GM12872 (cell line): ENCODE results near the gene SYT17.

Source experiments
- TF ChIP-seq, protein P1 (sequence below): IDR thresholded peaks from 3 replicates; pipeline ENCODE4 v1.5.1; 2011; ENCODE audit warnings: low read depth, mild to moderate bottlenecking, low read length, moderate library complexity; ENCODE audit not compliant: insufficient read depth

Gene SYT17

DNA sequence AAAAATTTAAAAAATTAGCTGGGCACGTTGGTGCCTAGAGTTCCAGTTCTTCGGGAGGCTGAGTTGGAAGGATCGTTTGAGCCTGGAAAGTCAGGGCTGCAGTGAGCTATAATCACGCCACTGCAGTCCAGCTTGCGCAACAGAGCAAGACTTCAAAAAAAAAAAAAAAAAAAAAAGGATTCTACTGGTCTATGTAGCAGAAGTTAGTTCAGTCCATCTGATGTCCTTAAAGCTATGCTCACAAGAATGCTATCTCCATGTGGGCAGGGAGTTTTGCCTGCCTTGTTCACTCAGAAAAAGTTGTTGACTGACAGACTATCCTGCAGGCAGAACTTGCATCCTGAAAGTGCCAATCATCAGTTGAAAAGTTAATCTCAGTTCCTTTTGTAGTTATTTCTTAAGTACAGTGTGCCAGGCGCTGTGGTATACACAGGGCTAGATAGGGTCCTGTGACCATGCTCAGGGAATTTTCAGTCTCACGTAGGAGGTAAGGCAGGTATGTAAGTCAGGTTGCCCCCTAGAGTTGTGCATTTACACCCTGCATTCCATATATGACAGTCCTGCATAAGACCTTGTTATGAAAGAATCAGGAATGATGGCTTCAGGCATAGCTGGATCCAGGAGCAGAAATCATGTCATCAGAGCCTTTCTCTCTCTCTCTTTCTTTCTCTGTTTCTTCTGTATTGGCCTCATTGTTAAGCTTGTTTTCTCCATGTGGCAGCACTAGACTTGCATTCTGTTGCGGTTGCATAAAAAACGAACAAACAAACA, 7.6 kb downstream of the SYT17 start:
- TF ChIP-seq, protein P1, sequence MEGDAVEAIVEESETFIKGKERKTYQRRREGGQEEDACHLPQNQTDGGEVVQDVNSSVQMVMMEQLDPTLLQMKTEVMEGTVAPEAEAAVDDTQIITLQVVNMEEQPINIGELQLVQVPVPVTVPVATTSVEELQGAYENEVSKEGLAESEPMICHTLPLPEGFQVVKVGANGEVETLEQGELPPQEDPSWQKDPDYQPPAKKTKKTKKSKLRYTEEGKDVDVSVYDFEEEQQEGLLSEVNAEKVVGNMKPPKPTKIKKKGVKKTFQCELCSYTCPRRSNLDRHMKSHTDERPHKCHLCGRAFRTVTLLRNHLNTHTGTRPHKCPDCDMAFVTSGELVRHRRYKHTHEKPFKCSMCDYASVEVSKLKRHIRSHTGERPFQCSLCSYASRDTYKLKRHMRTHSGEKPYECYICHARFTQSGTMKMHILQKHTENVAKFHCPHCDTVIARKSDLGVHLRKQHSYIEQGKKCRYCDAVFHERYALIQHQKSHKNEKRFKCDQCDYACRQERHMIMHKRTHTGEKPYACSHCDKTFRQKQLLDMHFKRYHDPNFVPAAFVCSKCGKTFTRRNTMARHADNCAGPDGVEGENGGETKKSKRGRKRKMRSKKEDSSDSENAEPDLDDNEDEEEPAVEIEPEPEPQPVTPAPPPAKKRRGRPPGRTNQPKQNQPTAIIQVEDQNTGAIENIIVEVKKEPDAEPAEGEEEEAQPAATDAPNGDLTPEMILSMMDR: no peak

DNA sequence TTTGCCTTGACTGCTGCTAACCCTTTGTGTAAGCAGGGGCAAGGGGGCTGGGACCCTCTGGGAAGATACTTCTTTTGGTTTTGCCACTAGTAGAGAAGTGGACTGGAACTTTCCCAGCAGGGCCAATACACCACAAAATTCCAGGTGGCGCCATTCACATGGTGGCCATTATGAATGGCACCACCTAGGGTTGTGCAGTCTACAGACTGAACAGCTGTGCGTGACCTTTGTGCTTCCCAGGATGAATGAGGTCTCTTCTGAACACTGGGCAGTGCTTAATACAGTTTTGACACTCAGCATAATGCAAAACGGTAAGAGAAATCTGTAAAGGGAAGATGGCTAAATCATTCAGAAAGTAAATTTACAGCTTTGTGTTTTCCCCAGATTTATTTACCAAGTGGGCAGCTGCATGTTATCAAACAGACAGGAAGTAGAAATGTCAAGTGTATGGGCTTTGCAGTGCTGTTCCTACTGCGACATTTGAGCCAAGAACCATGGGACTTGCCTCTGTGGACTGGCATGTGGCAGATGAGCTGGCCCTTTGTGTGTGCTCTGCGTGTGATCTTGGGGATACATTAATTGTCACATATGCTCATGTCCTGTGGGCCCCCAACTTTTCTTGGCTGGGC, 9.2 kb downstream of the SYT17 start:
- TF ChIP-seq, protein P1: no peak

DNA sequence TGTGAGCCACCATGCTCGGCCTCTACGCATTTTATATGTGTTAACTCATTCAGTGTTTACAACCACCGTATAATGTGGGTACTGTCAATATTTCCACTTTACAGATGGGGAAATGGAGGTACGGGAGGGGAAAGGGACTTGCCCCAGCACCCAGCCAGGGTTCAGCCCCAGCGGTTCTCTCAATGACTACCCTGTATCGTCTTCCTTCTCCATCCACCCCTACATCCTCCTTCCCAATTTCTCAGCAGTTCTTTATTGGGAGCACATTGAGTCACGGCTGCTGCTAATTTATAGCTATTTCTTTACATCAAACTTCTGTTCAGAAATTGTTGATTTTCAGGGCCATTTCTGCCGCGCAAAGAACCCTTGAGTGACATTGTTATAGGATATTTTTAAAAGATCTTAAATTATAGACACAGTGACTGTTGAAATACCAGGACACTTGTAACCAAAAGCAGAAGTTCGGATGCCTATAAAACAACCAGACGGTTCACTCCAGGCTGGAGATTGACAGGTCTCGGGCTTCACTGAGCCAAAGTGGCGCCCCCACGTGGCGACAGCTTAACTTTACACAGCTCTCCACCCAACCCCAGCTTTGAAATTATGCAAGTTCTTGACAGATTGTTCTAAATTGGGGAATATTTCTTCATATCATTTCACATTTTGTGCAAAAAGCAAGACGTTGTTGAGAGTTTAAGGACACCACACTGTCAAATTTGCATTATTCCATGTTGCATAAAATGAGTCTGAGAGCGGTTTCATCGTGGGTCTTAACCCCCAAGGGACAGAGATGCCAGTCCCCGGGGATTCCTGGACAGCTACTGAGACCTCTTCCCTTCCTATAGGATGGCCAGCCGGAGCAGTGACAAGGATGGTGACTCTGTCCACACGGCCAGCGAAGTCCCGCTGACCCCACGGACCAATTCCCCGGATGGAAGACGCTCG, 11.8 kb downstream of the SYT17 start:
- TF ChIP-seq, protein P1: peak; percentile 77

DNA sequence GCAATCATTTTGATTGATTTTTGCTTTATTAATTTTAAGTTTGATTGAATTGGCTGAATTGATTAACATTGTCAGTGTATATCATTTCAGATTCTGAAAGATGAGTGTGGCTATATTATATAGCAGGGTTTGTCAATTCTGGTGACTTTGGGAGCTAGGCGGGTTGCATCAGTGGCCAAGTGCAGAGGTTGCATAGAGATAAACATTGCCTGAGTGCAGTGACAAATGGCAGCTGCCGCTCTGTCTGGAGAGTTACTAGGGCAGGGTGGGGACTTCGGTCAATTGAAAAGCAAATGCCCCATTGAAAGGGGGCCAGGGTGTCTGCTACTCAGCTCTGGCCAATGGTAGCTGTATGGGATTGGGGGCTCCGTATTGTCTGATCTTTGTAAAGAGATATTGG, 12.7 kb downstream of the SYT17 start:
- TF ChIP-seq, protein P1: no peak

DNA sequence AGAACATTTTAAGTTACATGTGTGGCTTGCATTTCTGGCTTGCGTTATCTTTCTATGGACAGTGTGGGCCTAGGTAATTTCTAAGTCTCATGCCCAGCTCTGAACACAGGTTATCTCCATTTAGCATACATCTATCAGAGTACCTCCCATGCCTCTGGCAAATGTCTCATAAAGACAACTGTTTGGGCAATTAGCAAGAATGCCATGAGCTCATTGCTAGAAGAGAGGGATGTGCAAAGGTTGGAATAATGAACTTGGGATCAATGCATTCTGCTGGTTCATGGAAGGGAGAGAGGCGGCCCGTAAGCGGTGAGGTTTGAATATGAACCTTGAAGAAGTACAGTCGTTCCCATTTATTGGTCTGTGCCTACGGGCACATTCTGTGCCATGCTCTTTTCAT, 14.4 kb downstream of the SYT17 start:
- TF ChIP-seq, protein P1: no peak

DNA sequence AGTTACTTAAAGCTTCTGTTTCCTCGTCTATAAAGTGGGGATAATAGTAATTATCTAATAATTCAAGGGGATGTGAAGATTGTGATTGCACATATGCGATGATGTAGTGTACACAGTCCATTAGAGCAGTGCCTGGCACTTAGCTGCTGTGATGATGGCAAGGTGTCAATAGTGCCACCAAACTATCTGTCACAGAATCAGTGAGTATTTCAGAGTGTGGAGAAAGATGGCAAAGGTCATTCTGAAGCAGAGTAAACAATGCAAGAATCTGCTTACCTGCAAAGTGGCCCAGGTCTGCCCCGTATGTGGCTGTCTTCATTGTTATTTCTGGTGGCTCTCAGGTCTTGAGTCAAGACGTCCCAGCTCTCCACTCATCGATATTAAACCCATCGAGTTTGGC, 15.1 kb downstream of the SYT17 start:
- TF ChIP-seq, protein P1: no peak

DNA sequence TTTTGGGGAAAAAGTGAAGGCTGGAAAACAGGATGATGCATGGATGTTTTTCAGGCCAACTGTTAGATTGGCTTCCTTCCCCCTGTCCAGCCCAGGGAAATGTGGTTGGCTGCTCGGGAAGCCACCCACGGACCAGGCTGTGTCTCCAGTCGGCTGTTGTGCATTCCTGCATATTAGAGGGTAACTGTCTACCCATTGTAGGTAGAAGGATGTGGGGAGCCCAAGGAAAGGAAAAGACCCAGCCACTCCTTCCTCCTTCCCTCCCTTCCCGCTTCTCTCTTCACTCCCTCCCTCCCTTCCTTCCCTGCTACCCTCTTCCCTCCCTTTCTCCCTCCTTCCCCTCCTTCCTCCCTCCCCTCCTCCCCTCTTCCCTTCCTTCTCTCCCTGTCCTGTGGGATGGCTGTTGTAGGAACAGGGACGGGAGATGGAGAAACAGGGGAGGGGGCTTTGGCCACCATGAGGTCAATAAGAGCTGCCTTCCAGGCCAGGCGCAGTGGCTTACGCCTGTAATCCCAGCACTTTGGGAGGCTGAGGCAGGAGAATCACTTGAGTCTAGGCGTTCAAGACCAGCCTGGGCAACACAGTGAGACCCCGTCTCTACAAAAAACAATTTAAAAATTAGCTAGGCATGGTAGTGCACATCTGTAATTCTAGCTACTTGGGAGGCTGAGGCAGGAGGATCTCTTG, 16.9 kb downstream of the SYT17 start:
- TF ChIP-seq, protein P1: no peak
